Left lobe of liver (tissue), 2 donors: ENCODE measurements around the gene ACOT9. TPM values are rescaled to one million over a fixed set of nuclear protein-coding genes. Genes with fewer than 3 reads are reported as not detected.
A peak's percentile ranks its signal among the peaks of the same experiment; 100 is the strongest.
"Not testable (repeated sequence)": the region's sequence is repeated elsewhere in the genome, so short reads cannot be mapped to it uniquely, and the experiment has no call there.

Source experiments
- ATAC-seq: fragments of 200-7000 bp; cut with Tn5 transposase; one replicate; pipeline ENCODE4 v1.9.1; 2020; ENCODE audit warnings: mild to moderate bottlenecking, moderate library complexity
- DNase-seq: peaks from one replicate; pipeline ENCODE4 v3.0.0-alpha.2; 2020; ENCODE audit warnings: low spot score
- total RNA-seq: library from RNA; stranded (reverse); gene quantifications from one replicate; pipeline ENCODE4 v1.2.1, GENCODE V29; 2021
- donor health status: DM: no; HTN: no; CAD: no; lungs with moderate emphysema.
- donor health status: DM: no; HTN: yes; CAD: no.

ACOT9 gene
- total RNA-seq, 1 donor from 2014 or later: 11.0 TPM

DNA sequence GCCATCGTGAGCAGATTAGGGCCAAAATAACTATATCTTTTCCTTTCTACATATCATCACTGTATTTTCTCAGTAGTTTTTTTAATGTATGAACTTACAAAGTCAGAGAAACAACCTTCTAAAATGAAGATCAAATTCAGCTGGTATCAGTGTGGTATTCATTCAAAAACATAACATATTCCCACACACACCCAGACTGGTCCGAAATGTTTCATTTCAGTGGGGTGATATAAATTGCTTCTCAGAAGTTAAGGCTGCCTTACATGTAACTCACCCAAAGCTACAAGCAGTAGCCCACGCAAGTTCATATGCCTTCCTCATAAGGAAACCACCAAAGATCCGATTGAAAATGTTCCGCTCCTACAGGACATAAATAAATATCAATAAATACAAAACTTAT, 37.8 kb downstream of the ACOT9 start:
- ATAC-seq (no peak), DNase-seq (no peak)

DNA sequence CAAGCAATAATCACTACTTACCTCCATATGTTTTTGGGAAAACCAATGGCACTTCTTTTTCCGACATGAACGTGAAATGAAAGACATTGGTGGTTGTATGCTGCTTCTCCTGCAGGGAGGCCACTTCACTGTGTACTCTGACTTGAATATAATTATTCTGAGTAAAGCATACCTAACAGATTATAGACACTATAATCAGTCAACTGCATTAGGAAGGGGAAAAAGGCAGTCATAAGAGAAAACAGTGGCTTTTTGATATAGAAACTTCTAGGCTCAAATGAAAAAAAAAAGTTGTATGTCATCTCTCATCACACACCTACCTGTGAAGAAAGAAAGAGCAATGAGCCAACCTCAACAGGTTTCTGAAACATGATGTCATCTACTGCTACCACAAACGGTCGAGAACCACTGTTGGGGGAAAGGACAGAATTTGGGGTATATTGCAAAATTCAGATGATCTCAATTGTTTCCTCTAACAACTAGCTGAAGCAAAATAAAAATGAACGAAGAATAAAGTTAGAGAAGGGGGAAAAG, 38.3 kb downstream of the ACOT9 start:
- DNase-seq (no peak), ATAC-seq (no peak)

DNA sequence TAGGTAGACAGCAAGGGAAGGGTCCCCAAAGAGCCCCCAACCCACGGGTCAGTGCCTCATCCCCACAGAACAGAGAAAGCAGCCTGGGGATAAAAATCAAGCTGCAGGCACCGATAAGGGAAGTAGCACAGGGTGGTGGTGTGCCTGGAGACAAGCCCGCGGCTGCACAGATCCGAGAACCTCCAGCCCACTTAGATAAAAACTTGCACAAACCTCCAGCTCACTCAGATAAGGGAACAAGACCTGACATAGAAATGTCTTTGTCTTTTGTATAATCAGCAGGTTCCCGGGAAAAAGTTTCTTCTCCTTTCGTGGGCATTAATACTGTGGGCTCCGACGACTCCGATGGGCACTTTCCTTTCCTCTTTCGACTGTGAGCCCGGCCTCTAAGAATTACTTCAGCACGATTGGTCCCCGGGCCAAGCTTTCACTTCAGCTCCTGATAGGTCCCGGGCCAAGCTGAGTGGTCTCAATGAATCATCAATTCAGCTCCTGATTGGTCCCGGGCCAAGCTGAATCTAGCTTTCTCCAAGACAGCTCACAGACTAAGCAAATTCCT, 43.4 kb downstream of the ACOT9 start:
- peak; percentile 11 for ATAC-seq
- no peak for DNase-seq

DNA sequence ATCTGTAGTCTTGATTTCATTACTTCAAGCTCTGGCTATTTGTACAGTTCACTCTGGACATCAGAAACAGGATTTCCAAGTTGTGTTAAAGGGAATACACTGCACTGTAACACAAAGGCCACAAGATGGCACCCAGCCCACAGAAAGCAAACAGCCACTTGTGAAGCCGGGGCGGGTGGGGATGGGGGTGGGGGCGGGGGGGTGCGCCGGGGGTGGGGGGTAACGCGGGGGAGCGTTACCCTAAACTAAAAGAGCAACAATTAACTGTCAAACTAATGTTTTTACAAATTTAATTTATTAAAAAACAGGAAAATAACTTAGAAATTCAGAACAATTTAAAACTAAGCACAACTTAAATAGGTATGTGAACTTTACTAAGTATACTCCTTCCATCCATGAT, 48.5 kb downstream of the ACOT9 start:
- ATAC-seq (peak; percentile 84), DNase-seq (peak; percentile 58)

DNA sequence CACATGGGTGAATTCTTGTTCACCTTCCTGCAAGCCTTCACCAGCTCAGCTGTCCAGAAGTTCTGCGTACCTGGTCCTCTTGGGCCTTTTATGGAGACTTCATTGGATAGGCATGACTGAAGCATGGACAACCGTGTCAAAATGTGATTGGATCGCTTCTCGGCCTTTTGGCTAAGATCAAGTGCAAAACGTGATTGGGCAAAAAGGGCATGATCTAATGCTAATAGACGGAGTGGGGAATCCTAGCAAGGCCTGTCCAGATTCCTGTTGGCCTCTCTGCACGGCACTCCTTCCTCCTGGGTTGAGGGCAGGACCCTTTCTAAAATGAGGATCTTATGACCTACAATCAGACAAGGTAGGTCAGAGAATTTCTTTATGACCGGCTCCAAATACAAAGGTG, 50.9 kb downstream of the ACOT9 start:
- DNase-seq (no peak), ATAC-seq (no peak)

DNA sequence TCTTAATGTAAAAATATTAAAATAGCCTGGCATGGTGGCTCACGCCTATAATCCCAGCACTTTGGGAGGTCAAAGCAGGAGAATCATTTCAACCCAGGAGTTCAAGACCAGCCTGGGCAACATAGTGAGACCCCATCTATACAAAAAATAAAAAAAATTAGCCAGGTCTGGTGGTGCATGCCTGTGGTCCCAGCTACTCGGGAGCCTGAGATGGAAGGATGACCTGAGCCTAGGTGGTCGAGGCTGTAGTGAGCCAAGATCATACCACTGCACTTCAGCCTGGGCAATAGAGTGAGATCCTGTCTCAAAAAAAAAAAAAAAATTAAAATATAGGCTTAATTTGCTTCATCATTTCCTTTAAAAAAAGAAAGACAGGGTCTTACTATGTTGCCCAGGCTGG, 66.6 kb downstream of the ACOT9 start:
- not testable (repeated sequence) for DNase-seq, ATAC-seq

DNA sequence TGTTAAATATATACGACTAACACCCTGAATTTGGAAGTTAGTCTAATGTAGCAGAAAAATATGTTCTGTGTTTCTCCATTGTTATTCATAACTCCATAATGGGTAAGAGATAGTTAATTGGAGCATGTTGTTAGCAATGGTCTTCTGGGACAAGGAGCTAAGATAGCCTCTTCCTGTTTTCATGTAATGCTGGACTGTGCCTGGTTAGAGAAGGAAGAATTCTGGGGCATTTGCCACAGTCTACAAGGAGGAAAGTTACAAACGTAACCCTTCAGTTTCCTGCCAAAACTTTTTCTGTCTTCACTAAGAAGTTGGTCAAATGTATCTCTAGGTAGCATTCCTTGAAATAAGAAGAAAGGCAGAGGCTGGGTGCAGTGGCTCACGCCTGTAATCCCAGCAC, 70.0 kb downstream of the ACOT9 start:
- ATAC-seq (no peak), DNase-seq (no peak)

DNA sequence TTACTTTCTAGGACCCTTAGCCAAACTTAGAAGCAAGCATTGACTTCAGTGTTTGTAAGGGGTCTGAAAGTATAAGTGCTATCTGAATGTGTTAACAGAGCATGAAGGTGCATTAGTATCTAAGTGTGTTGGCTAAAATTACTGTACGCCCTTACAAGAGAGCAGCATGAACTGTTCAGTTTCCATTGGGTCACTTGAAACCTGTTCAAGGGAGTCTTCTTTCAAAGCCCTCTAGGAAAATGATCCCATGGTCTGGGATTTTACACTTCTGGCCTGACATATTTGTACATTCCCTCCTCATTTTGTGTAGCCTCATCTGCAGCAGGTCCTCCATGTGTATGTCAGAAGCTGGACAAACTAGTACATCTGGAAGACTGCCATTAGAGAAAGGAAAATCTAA, 72.5 kb downstream of the ACOT9 start:
- DNase-seq (no peak), ATAC-seq (no peak)

DNA sequence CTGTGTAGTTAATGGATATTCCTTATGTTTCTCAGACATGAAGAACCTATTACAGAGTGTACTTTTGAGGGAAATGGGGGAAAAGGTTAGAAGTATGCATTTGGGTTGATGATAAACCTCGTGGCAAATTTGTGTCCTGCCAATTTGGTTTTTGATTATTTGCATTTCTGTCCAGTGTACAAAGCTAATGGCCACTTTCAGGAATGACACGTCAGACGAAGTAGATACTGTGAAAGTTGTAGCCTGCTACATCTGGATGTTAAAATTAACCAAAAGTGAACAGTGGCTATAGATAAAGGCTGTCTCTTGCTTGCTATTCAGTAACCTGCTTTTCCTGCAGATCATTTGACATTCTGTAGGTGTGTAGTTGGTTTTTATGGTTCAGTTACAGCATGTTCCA, 74.7 kb downstream of the ACOT9 start:
- ATAC-seq (peak; percentile 18), DNase-seq (no peak)

DNA sequence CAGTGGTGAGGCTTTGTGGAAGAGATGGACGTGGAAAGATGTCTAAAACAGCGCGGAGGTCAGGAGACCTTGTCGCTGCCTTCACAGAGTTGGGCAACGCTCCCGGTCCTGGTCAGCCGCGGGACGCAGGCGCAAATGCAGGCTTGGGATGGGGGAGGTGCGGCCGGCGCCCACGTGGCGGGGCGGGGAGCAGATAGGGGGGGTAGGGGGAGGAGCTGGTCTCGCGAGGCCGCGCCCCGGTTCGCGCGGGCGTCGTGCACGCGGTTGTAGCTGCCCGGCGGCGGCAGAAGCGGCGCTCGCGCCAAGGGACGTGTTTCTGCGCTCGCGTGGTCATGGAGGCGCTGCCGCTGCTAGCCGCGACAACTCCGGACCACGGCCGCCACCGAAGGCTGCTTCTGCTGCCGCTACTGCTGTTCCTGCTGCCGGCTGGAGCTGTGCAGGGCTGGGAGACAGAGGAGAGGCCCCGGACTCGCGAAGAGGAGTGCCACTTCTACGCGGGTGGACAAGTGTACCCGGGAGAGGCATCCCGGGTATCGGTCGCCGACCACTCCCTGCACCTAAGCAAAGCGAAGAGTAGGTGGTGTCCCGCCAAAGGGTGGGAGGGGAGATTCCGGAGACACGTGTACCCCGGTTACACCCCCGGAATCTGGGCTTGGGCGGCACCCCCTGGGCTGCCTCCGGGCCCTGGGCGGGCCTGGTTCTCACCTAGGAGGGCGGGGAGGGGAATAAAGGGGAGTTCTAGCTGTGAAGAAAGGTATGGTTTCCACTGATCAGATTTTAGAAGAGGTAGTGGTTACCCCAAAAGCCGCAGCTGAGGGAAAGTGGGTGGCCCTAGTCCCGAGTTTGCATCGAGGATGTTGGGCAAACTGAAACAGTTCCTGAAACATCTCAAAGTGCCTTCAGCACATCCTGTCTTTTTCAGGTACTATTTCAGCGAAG, 75.6 kb downstream of the ACOT9 start, which contains the start of gene PRDX4:
PRDX4 (plus strand) TSS at position 255 of the 939 bp plus-strand sequence; CDS start at position 333, 78 bp downstream.
- DNase-seq: peak; percentile 91
- peak; percentile 99 for ATAC-seq

DNA sequence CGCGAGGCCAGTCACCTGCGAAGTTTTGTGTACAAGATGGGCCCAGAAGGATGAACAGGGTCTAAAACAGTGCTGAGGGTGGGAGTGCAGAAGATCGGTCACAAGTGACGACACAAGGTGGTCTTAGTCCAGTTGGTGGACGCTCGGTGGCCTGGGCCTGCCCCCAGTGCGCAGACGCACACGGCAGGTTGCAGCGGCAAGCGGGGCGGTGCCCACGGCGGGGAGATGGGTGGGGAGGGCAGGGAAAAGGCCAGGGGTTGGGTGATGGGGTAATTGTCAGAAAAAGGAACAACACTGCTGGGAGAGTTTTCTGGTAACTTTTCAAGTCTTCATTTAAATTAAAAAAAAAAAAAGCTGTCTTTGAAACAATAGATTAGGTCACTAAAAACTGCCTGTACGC, 76.8 kb downstream of the ACOT9 start:
- no peak for DNase-seq
- ATAC-seq: no peak

DNA sequence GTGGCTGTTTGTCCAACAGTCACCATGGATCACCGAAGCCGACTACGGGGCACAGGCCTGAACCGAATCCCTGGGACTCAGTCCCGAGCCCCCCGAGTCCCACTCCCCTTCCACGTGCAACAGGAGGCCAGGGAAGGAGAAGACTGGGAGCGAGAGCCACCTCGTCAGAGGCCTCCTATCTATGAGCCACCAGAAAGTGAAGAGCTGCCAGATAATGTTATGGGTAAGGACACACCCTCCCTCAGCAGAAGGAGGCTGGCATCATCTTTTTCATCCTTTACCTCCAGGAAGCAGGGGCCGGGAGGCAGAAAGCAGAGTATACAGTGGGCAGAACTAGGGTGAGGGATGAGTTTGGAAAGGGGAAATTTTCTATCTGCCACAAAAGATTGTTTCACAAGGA, 78.6 kb downstream of the ACOT9 start:
- no peak for ATAC-seq
- no peak for DNase-seq

DNA sequence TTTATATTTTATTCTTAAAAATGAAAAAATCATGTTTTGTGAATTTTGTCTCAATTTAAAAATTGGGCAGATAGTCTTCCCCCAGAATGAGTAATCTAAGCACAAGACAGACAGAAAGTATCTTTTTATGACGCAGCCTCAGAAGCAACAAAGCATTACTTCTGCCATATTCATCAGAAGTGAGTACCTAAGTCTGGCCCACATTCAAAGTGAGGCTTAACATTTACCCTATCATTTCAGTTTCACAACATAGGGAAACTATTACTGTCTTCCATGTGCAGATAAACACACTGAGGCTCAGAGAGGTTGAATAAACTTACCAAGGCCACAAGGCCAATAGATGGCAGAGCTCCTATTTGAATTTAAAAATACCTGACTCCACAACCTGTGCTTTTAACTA, 80.2 kb downstream of the ACOT9 start:
- ATAC-seq (no peak), DNase-seq (no peak)

DNA sequence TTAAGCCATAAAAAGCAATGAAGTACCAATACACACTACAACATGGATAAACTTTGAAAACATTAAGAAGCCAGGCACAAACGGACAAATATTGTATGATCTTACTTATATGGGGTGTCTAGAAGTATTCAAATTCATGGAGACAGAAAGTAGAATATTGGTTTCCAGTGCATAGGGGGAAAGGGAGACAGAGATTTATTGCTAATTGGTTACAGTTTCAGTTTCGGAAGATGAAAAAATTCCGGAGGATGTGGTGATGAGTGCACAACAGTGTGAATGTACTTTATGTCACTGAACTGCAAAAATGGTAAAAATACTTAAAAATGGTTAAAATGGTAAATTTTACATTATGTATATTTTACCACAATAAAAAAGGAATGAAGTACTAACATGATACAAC, 80.9 kb downstream of the ACOT9 start:
- ATAC-seq (no peak), DNase-seq (no peak)

DNA sequence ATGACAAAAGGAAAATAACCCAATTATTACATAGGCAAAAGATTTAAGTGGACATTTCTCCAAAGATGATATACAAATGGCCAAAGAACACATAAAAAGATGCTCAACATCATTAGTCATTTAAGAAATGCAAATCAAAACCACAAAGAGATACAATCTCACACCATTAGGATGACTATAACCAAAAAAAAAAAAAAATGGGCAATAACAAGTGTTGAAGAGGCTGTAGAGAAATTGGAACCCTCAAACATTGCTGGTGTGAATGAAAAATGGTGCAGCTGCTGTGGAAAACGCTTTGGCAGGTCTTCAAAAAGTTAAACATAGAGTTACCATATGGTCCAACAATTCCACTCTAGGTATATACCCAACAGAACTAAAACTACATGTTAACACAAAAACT, 81.4 kb downstream of the ACOT9 start:
- DNase-seq (no peak), ATAC-seq (no peak)

DNA sequence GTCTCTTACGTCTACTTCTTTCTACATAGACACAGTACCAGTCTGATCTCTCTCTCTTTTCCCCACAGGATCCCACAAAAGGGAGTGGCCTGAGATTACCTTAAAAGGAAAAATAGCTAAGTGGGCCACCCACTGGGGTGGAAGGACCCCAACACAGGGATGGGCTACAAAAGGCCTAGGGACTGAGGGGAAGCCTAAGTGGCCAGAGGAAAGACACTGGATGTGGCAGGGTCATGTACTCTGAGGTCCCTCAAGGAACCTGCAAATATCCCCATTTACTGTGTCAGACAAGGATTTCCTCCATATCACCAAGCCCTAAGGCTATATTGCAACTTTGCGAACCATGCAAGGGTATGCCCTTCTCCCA, 82.3 kb downstream of the ACOT9 start:
- ATAC-seq: no peak

DNA sequence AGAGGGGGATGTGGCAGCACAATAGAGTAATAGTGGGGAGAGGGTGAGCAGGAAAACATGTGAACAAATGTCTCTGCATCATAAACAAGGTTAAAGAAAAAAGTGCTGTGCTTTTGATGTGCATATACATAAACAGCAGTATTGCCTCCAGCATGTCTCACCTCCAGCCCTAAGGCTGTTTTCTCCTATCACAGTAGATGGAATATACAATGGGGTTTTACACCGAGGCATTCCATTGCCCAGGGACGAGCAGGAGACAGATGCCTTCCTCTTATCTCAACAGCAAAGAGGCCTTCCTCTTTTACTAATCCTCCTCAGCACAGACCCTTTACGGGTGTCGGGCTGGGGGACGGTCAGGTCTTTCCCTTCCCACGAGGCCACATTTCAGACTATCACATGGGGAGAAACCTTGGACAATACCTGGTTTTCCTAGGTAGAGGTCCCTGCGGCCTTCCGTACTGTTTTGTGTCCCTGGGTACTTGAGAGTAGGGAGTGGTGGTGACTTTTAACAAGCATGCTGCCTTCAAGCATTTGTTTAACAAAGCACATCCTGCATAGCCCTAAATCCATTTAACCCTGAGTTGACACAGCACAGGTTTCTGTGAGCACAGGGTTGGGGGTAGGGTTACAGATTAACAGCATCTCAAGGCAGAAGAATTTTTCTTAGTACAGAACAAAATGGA, 82.9 kb downstream of the ACOT9 start:
- DNase-seq, ATAC-seq: not testable (repeated sequence)

More for the DNA sequence above, 82.3 kb downstream of the ACOT9 start:
- no peak for DNase-seq

DNA sequence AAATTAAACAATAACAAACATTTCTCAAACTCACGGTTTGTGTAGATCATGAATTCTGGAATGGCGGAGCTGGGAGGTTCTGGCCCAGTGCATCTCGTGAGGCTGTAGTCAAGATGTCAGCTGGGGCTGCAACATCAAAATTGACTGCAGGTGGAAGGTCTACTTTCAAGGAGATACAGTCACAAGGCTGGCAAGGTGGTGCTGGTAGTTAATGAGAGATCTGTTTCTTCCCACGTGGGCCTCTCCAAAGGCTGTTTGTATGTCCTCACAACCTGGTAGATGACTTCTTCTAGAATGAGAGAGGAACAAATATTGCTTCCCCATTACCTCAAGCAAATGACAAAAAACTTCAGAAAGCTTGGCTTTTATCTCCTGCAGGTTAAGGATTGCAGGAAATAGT, 83.7 kb downstream of the ACOT9 start:
- ATAC-seq: no peak
- DNase-seq: no peak

DNA sequence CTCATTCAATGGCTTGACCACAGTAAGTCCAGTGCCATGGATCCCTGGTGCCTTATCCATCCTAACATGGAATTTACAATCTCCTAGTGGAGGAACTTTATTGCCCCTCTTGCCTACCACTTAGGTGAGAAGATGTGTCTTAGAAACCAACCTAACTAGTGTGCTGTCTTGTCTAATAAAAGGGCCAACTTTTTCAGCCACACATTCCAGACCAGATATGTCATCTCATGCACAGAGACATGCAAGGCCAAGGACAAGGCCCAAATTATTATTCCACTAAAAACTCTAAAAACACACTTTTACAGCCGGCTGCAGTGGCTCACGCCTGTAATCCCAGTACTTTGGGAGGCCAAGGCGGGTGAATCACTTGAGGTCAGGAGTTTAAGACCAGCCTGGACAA, 86.4 kb downstream of the ACOT9 start:
- DNase-seq: no peak
- no peak for ATAC-seq

DNA sequence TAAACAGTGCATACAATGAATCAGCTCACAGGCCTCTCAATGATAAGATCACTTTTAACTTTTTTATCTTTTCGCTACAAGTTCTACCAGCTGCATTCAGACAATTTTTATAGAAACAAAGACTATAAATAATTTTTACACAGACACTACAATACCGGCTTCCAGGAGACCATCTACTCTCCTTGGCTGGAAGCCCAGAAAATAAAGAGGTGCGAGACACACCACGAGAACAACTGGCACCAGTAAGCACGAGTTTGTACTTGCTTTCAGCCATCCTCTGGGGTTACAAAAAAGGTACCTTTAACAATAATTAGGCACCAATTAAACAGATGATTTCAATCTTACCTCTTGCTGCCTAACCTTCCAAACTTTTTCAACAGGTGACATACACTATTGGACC, 87.0 kb downstream of the ACOT9 start:
- DNase-seq (no peak), ATAC-seq (no peak)
